ENCODE results near the gene CBL. TPM values are rescaled to one million over a fixed set of nuclear protein-coding genes. Genes with fewer than 3 reads are reported as not detected.

CBL gene
- total RNA-seq, 4 donors from 2014 or later, result 12.9 to 26.6 (median 20.9) TPM

GRCh38 chr11:119266517-119267255, 60.5 kb downstream of the CBL start:
- ATAC-seq (ENCODE audit: low FRiP score) (no peak), DNase-seq (ENCODE audit: low spot score) (no peak)
- TF ChIP-seq, protein P1, sequence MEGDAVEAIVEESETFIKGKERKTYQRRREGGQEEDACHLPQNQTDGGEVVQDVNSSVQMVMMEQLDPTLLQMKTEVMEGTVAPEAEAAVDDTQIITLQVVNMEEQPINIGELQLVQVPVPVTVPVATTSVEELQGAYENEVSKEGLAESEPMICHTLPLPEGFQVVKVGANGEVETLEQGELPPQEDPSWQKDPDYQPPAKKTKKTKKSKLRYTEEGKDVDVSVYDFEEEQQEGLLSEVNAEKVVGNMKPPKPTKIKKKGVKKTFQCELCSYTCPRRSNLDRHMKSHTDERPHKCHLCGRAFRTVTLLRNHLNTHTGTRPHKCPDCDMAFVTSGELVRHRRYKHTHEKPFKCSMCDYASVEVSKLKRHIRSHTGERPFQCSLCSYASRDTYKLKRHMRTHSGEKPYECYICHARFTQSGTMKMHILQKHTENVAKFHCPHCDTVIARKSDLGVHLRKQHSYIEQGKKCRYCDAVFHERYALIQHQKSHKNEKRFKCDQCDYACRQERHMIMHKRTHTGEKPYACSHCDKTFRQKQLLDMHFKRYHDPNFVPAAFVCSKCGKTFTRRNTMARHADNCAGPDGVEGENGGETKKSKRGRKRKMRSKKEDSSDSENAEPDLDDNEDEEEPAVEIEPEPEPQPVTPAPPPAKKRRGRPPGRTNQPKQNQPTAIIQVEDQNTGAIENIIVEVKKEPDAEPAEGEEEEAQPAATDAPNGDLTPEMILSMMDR (IDR thresholded peaks at IDR 0.05), result no peak

DNA sequence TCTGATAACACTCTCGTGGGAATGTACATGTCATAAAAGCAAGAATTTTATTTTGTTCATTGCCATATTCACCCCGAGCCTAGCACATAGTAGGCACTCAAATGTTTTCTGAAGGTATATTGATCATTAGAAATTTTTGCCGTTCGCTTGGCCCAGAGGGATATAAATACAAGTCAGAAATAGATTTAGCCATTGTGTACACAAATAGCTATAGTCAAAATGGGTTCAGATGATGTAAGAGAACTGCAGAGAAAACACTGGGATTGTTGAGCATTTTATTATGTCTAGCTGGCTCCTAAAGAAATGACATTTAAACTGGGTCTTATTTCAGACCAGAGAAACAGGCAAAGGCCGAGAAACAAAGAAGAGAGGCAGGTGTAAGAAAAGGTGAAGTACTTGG, 61.5 kb downstream of the CBL start:
- ATAC-seq (ENCODE audit: low FRiP score), result no peak
- TF ChIP-seq, protein P1 (IDR thresholded peaks at IDR 0.05), result no peak
- no peak for DNase-seq (ENCODE audit: low spot score)

- TF ChIP-seq, protein P1 (IDR thresholded peaks at IDR 0.05), result no peak
- DNase-seq (ENCODE audit: low spot score) (no peak), ATAC-seq (ENCODE audit: low FRiP score) (no peak)
These were observed 67.6 kb downstream of the CBL start for GRCh38 chr11:119273721-119274120.

- no peak for ATAC-seq (ENCODE audit: low FRiP score)
- TF ChIP-seq, protein P1 (IDR thresholded peaks at IDR 0.05), result no peak
- no peak for DNase-seq (ENCODE audit: low spot score)
These were observed 71.5 kb downstream of the CBL start for GRCh38 chr11:119277660-119278059.

DNA sequence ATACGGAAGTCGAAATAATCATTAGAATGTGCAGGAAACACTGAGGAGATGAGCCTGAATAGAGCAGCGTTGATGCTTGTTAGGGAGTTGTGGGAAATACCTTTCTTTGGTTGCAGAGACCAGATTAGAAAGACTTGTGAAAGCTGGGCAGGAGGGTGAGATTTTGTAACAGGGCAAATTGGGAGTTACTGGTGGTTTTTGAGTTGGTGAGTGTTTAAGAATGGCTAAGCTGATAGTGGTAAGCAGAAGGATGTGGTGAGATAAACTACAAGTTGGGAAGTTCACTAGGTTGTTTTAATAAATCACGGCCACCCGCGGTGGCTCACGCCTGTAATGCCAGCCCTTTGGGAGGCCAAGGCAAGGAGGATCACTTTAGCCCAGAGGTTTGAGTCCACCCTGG, 76.4 kb downstream of the CBL start:
- no peak for DNase-seq (ENCODE audit: low spot score)
- no peak for ATAC-seq (ENCODE audit: low FRiP score)

DNA sequence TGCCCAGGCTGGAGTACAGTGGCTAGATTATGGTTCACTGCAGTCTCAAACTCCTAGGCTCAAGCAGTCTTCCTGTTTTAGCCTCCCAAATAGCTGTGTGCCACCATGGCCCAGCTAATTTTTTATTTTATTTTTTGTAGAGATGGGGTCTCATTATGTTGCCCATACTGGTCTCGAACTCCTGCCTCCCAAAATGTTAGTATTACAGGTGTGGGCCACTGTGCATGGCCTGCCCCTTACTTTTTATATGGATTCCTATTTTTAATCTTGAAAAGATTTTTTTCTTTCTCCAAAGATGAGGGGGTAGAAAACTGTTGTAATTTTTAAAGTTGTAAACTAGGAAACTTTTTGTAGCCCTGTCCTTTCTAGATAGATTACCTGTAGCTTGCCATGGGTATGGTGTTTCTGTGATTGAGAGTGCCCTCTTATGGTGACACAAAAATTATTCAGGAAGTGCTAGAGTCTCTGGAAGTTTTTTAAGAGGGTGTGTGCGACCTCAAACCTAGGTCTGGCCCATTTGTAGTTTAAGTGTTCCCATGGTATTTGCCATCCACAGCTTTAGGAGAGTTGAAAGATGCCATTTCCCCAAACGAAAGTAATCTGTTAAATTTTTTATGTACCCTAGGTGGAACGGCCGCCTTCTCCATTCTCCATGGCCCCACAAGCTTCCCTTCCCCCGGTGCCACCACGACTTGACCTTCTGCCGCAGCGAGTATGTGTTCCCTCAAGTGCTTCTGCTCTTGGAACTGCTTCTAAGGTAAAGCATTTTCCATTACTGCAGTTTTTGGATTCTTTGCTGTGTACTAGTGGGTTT, 78.4 kb downstream of the CBL start:
- TF ChIP-seq, protein P1 (IDR thresholded peaks at IDR 0.05), result no peak
- ATAC-seq (ENCODE audit: low FRiP score) (no peak), DNase-seq (ENCODE audit: low spot score) (no peak)

More for the DNA sequence above, 76.4 kb downstream of the CBL start:
- TF ChIP-seq, protein P1 (IDR thresholded peaks at IDR 0.05), result no peak

Data from omental fat pad (tissue), 4 donors.